ENCODE data around the gene SFRP5.

GRCh38 chr10:97764519-97764931 lies 7.3 kb downstream of the SFRP5 start:
- TF ChIP-seq CTCF (IDR thresholded peaks at IDR 0.05), result no peak
- TF ChIP-seq EZH2 (IDR thresholded peaks at IDR 0.05; ENCODE audit: borderline replicate concordance, insufficient read depth, low read depth, low read length, poor library complexity, severe bottlenecking), result no peak
